Esophagus muscularis mucosa (tissue), 3 donors: ENCODE data around the gene TEX29.

Experiments used
- CTCF ChIP-seq, 3 experiments: fragments of 200-600 bp in 2 of 3; fragments of 450-650 bp in 1 of 3; sonication (generic) in 2 of 3; IDR thresholded peaks; one replicate each; pipeline ENCODE4 v1.5.1; 2017 to 2019; ENCODE audit warnings: antibody characterized with exemption in 3 of 3, mild to moderate bottlenecking in 2 of 3, moderate library complexity in 1 of 3
- POLR2AphosphoS5 ChIP-seq, 2 donors: sonication (generic); formaldehyde crosslinking; IDR thresholded peaks; one replicate each; pipeline ENCODE4 v1.6.1; 2017; ENCODE audit warnings: antibody characterized with exemption in 2 of 2

GRCh38 chr13:111337206-111337605 is 16.8 kb downstream of the TEX29 start:
- TF ChIP-seq CTCF (IDR thresholded peaks at IDR 0.05): no peak
- no peak for TF ChIP-seq POLR2AphosphoS5 (IDR thresholded peaks at IDR 0.05)
